GM10248 (cell line): ENCODE data around the gene HHIPL1.

Experiments used
- CTCF ChIA-PET: fragments of 300-600 bp; sonication (Branson Sonifier 250); formaldehyde crosslinking; extraction: SDS; loops from one replicate; lab custom pipeline; 2021; ENCODE audit warnings: antibody characterized with exemption; lab: Yijun Ruan, JAX
- POLR2A ChIA-PET: fragments of 350-650 bp; sonication (Branson Sonifier 250); formaldehyde crosslinking; extraction: SDS; loops from one replicate; lab custom pipeline; 2020; ENCODE audit warnings: antibody characterized with exemption; lab: Yijun Ruan, JAX
- DNase-seq: peaks from one replicate; pipeline ENCODE4 v3.0.0; 2012; ENCODE audit errors: extremely low spot score
- TF ChIP-seq, protein P1 (sequence below): IDR thresholded peaks from 2 replicates; pipeline ENCODE4 v1.5.1; 2012; ENCODE audit warnings: mild to moderate bottlenecking, low read depth; ENCODE audit errors: extremely low read depth, missing control alignments, control extremely low read depth

The HHIPL1 gene

DNA sequence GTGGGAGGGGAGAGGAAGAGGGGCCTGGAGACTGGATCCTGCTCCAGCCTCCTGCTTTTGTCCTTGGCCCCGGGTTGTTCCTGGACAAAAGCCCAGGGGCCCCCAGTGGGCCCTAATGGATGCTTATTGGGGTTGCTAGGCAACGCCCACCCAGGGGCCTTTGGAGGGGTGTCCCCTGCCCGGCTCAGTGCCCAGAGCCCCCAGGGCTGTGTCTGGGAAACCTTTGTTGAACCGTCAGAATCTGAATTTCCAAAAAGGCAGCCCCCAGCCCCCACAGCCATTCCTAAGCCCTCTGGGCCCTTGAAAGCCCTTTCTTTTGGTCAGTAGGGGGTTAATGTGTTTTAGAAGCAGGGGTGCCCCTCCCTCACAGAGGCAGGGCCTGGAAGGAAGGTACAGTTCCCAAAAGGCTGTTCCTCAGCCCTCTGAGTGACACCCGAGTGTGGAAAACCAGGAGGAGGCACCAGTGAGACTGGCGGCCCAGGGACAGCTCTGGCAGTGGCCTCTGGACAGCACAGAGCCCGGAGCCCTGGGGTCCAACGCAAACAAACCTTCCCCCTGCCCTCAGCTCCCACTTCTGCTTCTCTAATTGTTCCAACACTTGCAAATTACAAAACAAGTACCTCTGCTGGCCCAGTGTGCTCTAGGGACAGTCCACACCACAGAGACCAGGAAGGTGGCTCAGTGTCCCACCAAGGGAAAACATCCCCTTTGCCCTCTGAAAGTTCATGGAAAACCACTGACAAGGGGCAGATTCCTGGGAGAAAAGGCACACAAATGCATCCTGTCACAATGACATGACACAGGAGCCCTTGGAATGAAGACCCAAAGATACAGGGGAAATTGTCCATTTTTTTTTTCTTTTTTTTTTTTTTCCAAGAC, 19.4 kb downstream of the HHIPL1 start:
- CTCF ChIA-PET: interaction anchor here (1.4 kb wide), 1 partner anchor 15 kb away, joined by 3 read pairs; no protein-coding TSS in a partner anchor
- no peak for DNase-seq
- TF ChIP-seq, protein P1, sequence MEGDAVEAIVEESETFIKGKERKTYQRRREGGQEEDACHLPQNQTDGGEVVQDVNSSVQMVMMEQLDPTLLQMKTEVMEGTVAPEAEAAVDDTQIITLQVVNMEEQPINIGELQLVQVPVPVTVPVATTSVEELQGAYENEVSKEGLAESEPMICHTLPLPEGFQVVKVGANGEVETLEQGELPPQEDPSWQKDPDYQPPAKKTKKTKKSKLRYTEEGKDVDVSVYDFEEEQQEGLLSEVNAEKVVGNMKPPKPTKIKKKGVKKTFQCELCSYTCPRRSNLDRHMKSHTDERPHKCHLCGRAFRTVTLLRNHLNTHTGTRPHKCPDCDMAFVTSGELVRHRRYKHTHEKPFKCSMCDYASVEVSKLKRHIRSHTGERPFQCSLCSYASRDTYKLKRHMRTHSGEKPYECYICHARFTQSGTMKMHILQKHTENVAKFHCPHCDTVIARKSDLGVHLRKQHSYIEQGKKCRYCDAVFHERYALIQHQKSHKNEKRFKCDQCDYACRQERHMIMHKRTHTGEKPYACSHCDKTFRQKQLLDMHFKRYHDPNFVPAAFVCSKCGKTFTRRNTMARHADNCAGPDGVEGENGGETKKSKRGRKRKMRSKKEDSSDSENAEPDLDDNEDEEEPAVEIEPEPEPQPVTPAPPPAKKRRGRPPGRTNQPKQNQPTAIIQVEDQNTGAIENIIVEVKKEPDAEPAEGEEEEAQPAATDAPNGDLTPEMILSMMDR: no peak
- POLR2A ChIA-PET: no interaction called here

DNA sequence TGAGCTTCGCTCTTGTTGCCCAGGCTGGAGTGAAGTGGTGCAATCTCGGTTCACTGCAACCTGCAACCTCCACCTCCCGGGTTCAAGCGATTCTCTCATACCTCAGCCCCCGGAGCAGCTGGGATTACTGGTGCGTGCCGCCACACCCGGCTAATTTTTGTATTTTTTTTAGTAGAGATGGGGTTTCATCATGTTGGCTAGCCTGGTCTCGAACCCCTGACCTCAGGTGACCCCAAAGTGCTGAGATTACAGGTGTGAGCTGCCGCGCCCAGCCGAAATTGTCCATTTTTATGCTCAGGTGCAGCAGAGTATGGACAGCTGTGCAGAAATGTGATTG, 20.0 kb downstream of the HHIPL1 start:
- POLR2A ChIA-PET: no interaction called here
- TF ChIP-seq, protein P1: no peak
- CTCF ChIA-PET: no interaction called here
- no peak for DNase-seq

DNA sequence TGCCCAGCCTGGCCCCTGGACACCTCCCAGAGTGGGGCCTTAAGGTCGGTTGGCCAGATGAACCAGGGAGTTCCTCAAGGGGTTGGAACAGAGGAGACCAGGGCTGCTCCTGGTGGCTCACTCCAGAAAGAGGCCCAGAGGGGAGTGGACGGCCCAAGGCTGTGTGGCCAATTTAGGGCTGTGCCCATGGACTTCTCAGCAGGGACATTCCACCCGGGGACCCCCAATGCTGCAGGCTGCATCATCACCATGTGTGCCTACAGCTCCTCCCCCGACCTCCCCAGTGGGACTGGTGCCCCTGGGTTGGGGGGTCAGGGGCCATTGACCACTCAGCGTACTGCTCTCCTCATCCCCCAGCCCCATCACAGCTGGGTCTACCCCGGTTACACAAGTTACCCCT, 21.6 kb downstream of the HHIPL1 start:
- TF ChIP-seq, protein P1: no peak
- no peak for DNase-seq
- ChIA-PET CTCF (interaction anchor here (1.6 kb wide), 1 partner anchor 22 kb away, joined by 3 read pairs; no protein-coding TSS in a partner anchor), POLR2A (no interaction called here)

DNA sequence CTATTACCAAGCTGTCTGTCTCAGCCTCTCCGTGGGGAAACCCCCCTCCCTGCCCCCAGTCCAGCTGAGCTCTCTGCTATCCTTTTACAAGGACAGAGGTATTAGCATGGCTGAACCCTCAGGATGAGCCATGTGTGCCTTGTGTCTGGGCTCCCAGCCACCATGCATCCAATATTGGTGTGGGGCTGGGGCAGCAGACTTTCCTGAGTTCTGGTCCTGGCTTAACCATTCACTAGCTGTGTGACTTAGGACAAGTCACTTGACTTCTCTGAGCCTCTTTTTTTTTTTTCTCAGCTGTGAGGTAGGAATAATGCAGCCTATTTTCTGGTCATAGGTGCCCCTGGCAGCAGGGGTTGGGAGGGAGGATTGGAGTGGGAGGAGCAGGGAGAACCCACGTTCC, 22.1 kb downstream of the HHIPL1 start:
- POLR2A ChIA-PET: no interaction called here
- CTCF ChIA-PET: interaction anchor here (1.3 to 1.6 kb wide), 2 partner anchors 17 to 21 kb away, joined by 3 to 4 read pairs; partner anchors contain the start of gene CYP46A1
- no peak for DNase-seq
- TF ChIP-seq, protein P1: no peak

DNA sequence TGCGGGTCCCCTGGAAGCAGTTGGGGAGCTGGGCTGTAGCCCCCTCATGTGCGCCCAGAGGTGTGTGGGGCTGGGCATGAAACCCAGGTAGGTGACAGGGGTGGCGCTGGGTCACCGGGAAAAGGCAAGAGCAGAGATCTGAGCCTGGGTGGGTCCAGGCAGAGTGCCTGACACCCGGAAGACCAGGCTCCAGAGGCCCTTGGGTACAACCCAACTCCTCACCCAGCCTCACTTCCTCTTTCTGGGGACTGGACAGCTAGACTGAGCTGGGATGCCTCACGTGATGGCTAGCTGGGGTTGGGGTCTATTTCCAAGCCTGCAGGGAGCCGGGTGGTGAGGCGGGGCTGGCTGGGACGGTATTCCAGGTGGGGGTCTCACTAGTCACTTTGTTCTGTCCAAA, 22.9 kb downstream of the HHIPL1 start:
- ChIA-PET POLR2A (no interaction called here), CTCF (interaction anchor here (0.9 to 2.7 kb wide), 5 partner anchors 11 to 62 kb away, joined by 3 to 8 read pairs (median 4); partner anchors contain the start of gene CYP46A1)
- DNase-seq: no peak
- TF ChIP-seq, protein P1: no peak

DNA sequence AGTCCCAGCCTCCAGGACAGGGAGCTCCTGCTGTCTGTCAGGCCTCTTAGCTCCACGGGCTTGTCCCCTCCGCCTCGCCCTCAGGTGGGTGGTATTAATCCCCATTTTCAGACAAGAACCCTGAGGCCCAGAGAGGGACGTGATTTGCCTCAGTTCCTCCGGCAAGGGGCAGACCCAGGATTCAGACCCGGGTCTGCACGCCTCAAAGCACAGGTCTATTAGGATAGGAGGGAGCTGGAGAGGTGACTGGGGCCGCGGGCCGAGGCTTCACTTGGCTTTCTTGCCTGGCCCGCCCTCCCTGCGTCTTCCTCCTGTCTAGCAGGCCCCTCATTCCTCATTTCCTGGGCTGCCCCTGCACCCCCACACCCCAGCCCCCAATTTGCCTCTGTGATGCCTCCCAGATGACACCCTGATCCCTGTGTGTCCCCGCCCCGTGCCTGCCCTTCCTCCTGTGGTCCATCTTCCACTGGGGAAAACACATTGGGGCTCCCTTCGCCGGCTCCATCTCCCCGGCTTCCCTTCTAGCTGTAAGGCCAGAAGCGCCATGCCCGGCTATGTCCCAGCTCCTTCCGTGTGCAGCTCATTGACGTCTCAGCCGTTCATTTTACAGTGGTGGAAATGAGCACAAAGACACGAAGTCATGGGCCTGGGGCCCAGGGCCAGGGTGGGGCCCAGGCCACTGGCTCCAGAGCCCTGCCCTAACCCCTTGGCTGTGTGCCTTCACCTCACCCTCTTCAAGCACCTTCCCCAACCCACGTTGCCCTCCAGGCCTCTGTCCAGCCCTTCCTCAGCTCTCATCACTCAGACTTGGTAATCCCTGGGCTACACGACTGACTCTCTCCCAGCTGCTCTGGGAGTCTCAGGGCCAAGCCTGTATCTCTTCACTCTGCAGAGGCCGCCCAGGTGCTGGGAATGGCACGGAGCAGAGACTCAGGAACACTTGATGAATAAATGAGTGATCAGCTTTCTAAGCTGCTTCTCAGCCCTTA, 23.7 kb downstream of the HHIPL1 start:
- ChIA-PET CTCF (interaction anchor here (0.9 to 2.7 kb wide), 6 partner anchors 11 to 62 kb away, joined by 3 to 8 read pairs (median 4); partner anchors contain the start of gene CYP46A1), POLR2A (no interaction called here)
- DNase-seq: no peak
- TF ChIP-seq, protein P1: no peak
